RCC 7860 (cell line): ENCODE results near the gene RAB24.
"Not testable (repeated sequence)": the region's sequence is repeated elsewhere in the genome, so short reads cannot be mapped to it uniquely, and the experiment has no call there.

Experiments
- DNase-seq: peaks from one replicate; pipeline ENCODE4 v3.0.0-alpha.2; 2015; ENCODE audit warnings: low spot score
- FAIRE-seq: peaks from 2 replicates; lab custom pipeline; 2012; peaks lifted over from hg19 to GRCh38; lab: Jason Lieb, UNC

RAB24 gene

DNA sequence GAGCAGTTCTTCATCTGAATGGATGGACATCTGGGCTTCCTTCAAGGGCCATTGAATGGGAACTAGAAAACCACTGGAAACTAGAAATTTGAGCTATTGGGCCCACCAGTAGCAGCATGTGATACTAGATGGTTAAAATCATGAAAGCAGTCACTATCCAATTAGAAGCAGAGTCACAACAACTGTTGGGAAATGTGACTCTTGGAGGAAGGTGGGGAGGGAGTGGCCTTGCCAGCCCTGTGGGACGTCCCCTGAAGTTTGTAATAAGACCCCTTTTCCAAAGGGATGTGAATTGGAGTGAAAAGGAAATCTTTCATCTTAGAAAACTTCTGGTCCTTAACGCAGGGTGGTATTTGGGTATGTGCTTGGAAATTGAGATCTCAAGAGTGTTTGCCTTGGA, 5.6 kb downstream of the RAB24 start:
- FAIRE-seq, result no peak
- DNase-seq, result no peak

DNA sequence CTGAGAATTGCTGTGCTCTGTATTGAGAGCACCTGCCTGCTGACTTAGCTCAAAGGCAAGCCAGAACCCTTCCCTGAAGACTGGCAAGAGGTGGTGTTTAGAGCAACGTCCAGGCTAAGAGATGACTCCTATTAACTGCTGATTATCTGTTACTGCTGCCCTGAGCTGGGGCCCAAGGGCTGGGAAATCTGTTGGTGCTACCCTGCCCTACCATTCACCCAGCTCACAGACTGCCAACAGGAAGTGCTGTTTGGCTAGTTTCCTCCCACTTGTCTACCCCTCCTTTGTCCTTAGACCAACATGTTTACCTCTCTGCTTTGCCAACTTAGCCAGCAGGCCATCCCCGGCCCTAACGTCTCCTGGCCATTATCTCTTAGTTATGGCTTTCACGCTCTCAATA, 6.9 kb downstream of the RAB24 start:
- DNase-seq, result no peak
- FAIRE-seq, result no peak

DNA sequence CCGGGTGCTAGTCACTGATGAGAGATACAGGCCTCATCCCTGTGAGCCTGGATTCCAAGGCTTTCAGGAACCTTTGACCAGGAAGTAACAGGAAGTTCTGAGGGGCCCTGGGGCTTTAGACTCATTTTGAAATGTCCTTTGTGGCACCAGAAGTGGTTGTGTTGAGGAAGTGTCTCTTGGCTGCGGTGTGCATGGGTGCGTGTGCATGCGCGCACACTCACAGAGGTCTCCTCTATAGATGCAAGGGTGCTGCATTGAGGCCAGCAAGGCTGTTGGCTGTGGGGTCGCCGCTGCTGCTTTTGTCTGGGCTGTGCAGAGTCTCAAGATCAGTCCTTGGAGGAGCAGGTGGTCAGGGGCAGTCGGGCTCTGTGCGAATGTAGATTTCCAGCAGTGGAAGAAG, 7.6 kb downstream of the RAB24 start:
- DNase-seq (no peak), FAIRE-seq (no peak)

DNA sequence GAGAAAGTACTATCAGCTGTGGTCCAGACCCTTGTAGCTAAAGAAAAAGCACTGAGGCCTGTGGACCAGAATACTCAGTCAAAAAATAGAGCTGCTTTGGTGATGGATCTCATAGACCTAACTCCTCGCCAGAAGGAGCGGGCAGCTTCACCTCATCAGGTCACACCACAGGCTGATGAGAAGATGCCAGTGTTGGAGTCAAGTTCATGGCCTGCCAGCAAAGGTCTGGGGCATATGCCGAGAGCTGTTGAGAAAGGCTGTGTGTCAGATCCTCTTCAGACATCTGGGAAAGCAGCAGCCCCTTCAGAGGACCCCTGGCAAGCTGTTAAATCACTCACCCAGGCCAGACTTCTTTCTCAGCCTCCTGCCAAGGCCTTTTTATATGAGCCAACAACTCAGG, 8.9 kb downstream of the RAB24 start:
- FAIRE-seq (no peak), DNase-seq (no peak)

DNA sequence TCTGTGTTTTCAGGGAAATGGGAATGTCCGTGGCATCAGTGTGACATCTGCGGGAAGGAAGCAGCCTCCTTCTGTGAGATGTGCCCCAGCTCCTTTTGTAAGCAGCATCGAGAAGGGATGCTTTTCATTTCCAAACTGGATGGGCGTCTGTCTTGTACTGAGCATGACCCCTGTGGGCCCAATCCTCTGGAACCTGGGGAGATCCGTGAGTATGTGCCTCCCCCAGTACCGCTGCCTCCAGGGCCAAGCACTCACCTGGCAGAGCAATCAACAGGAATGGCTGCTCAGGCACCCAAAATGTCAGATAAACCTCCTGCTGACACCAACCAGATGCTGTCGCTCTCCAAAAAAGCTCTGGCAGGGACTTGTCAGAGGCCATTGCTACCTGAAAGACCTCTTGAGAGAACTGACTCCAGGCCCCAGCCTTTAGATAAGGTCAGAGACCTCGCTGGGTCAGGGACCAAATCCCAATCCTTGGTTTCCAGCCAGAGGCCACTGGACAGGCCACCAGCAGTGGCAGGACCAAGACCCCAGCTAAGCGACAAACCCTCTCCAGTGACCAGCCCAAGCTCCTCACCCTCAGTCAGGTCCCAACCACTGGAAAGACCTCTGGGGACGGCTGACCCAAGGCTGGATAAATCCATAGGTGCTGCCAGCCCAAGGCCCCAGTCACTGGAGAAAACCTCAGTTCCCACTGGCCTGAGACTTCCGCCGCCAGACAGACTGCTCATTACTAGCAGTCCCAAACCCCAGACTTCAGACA, 9.5 kb downstream of the RAB24 start:
- FAIRE-seq (no peak), DNase-seq (no peak)

DNA sequence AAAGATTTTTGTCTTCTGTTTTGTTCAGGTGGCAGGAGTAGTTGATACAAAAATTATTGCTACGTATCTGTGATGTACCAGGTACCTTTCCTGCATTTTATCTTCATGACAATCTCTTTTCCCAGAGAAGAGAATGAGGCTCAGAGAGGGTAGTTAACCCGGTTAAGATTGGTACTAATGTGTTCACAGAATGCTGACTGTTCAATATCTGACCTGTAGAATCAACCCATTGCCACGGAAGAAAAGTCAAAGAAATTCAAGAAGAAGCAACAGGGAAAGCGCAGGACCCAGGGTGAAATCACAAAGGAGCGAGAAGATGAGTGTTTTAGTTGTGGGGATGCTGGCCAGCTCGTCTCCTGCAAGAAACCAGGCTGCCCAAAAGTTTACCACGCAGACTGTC, 11.8 kb downstream of the RAB24 start:
- no peak for DNase-seq
- FAIRE-seq, result no peak

DNA sequence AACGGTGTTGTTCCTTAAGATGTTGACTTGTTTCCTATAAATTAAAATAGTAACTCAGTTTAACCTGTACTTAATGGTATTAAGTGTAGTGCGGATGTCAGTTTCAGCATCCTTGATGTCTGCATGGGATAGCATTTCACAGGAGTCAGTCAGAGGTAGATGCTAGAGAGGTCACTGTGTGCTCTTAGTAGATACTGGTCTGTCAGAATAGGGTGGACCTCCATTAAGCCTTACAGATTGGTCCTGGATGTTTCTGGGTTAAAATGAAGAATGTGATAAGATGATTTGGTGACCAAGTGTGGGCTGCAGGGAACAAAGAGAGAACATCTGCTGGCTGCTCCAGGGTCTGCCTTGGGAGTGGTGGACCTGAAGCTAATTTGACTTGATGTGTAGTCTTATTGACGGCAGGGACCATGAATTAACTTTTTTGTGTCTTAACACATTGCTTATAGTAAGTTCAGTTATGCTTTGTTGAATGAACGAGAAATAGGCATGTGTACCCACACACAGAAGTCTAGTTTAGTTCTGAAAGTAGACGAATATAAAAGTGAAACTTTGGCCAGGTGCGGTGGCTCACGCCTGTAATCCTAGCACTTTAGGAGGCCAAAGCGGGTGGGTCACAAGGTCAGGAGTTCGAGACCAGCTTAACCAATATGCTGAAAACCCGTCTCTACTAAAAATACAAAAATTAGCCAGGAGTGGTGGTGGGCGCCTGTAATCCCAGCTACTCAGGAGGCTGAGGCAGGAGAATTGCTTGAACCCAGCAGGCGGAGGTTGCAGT, 12.5 kb downstream of the RAB24 start:
- DNase-seq (no peak), FAIRE-seq (no peak)

DNA sequence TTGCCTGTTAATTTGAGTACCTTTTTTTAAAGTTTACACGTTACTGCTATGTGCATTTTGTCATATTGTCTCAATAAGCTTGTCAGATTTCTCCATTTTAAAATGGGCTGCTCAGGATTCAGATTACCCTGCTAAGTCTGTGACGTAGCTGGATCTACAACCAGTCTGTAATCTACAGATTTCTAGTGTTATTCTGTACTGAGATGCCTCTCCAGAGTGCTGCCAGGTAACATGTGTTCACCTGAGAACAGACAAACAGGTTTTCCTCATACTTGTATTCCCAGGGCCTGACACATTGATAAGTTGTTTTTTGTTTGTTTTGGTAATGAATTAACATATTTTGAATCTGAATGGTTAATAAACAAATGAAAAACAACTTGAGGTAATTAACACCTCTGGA, 15.3 kb downstream of the RAB24 start:
- FAIRE-seq (no peak), DNase-seq (no peak)

DNA sequence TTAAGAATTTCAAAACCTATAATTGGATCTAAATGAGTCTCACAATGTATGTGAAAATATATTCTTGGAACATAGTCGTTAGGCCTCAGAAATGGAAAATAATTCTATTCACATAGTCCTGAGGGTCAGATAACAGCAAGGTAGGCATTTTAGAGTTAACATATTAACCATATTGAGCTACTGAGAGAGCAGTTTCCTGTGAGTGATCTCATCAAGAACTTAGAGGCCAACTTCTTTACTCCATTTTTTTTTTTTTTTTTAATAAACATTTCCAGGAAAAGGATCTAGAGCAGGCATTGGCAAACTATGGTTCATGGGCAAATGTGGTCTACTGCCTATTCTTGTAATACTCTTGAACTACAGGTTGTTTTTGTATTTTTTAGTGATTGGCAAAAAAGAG, 26.6 kb downstream of the RAB24 start:
- DNase-seq (peak; percentile 15), FAIRE-seq (no peak)

DNA sequence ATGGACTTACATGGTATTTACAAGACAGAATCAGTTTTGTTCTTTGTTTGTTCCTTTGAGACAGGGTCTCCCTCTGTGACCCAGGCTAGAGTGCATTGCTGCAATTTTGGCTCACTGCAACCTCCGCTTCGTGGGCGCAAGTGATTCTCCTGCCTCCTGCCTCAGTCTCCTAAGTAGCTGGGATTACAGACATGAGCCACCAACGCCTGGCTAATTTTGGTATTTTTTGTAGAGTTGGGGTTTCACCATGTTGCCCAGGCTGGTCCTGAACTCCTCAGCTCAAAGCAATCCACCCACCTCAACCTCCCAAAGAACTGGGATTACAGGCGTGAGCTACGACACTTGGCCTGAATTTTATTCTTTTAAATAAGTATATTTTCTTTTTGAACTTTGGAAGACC, 27.6 kb downstream of the RAB24 start:
- FAIRE-seq (no peak), DNase-seq (no peak)

DNA sequence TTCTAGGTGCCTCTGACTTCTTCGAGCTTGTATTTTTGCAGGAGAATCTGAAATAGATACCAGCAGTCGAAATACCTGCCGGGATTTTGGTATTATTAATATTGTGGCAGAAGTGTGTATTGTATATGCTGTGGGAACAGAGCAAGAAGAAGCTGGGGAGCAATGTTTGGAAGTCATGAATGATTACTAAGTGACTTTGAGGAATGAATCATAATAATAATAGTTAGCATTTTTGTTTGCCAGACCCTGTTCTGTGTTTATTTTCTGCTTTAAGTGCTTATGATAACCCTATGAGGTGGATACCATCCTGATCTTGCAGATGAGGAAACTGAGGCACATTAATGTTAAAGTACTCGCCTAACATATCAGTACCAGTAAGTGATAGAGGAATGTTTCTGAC, 32.4 kb downstream of the RAB24 start:
- FAIRE-seq (no peak), DNase-seq (no peak)

DNA sequence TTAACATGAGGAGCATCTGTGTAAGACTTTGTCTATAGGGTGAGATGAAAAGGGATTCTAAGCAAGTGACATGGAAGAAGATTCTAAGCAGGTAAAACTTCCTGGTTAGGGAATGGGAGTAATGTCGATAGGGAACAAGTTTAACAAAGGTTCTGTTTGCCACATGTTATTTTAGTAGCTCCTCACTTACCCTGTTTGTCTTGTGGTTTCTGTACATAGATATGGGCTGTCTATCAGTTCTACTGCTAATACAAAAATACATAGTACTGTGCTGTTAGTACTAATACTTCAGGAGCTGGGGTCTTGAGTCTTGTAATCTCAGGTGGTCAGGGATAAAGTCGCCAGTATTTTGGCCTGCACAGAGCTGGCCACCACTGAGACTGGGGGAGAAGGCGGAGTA, 32.9 kb downstream of the RAB24 start:
- no peak for DNase-seq
- FAIRE-seq, result no peak

DNA sequence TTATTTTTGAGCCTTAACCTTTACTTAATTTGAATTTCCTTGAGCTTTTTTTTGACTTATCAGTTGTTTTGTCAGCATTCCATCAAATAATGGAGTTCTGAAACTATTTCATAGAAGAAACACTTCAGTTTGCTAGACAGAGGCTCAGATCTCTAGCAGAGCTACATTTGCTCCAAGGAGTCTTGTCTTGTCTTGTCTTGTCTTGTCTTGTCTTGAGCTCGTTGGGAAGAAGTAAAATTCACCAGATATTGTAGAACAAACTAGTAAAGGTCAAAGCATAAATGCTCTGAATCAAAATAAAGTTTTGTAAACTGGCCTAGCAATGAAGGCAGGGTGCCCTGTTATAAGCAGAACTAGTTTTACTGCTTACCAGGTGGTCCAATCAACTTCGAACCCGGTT, 33.5 kb downstream of the RAB24 start:
- FAIRE-seq (no peak), DNase-seq (no peak)

DNA sequence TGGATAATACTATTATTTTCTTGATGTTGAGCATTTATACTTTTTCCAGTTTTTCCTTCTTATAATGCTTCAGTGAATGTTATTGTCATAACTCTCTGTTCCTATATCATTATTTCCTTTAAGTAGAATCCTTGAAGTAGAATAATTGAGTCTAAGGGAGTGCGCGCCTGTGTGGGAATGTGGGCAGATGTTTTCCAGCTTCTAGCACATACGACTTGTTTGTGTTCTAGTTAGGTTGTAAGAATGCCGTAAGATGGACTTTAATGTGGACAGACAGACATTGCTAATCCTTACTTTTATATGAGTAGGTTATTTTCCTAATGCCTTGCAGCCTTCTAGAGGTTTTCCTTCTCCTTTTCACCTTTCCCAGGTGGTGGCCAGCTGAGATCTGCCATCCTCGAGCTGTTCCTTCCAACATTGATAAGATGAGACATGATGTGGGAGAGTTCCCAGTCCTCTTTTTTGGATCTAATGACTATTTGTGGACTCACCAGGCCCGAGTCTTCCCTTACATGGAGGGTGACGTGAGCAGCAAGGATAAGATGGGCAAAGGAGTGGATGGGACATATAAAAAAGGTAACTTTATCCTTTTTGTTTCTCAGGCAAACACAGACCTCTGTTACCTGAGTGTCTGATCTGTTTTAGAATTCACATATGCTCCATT, 34.2 kb downstream of the RAB24 start:
- FAIRE-seq, result no peak

DNA sequence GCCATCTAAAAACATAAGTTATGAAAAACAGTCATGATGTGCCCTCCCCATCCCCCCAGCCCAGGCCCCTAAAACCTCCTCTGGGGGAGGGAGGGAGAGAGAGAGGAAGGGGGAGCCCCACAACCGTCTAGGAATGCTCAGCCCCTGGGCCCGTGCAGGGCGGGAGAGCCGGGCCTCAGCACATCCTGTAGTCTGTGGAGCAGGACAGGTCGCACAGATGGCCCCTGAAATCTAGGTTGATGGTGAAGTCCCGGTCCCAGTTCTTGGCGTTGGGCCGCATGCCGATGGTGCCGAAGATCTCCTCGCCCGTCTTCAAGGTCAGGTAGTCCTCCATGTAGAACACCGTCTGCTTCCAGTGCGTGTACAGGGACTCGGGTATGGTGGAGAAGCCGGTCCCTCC, 38.1 kb downstream of the RAB24 start:
- no peak for DNase-seq

More for the DNA sequence above, 34.2 kb downstream of the RAB24 start:
- no peak for DNase-seq

DNA sequence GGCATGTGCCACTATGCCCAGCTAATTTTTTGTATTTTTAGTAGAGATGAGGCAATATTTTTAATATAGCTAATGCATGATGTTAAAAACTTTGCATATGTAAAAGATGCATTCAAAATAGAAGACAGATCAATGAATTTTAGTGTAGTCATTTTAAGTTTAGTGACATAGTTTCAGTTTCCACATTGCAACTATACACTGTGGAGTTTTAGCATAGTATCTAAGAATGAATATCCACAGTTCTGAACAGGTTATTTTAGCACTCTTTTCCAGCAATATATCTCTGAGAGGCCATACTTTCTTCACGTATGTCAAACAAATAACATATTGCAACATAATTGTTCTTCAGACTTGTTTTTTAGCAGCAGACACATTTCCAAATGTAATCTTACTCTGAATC, 39.3 kb downstream of the RAB24 start:
- FAIRE-seq (no peak), DNase-seq (no peak)

More for the DNA sequence above, 38.1 kb downstream of the RAB24 start:
- no peak for FAIRE-seq

DNA sequence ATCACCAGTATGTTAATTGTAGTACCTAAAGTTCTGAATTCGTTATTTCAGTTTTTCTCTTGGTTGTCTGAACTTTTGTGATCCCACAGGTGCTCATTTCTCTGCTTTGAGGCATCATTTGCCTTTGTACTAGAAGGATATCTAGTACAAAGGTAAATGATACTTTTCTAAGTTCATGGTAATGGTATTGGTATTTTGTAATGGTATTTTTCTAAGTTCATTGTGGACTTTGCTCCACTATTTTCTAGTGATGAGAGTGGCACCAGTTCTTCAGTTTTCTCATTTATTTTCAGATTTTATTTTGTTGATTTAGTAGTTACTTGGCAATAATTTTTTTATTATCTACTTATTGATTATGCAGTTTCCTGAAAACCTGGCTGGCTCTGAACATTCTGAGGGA, 42.0 kb downstream of the RAB24 start:
- FAIRE-seq (no peak), DNase-seq (no peak)

DNA sequence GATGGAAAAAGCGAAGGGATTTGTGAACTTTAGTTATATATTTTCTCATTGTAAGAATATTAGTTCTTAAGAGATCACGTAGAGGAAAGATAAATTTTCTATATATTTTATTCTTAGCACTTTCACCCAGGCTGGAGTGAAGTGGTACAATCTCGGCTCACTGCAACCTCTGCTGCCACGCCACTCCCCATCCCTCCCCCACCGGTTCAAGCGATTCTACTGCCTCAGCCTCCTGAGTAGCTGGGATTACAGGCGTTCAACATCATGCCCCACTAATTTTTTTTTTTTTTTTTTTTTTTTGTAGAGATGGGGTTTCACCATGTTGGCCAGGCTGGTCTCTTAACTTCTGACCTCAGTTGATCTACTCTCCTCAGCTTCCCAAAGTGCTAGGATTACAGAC, 42.6 kb downstream of the RAB24 start:
- DNase-seq, result no peak
- no peak for FAIRE-seq

DNA sequence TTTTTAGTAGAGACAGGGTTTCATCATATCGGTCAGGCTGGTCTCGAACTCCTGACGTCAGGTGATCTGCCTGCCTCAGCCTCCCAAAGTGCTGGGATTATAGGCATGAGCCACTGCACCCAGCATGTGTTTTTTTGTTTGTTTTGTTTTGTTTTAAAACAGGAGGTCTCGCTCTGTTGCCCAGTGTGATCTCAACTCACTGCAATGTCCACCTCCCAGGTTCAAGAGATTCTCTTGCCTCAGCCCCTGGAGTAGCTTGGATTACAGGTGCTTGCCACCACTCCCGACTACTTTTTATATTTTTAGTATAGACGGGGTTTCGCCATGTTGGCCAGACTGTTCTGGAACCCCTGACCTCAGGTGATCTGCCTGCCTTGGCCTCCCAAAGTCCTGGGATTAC, 44.8 kb downstream of the RAB24 start:
- DNase-seq, FAIRE-seq: not testable (repeated sequence)

DNA sequence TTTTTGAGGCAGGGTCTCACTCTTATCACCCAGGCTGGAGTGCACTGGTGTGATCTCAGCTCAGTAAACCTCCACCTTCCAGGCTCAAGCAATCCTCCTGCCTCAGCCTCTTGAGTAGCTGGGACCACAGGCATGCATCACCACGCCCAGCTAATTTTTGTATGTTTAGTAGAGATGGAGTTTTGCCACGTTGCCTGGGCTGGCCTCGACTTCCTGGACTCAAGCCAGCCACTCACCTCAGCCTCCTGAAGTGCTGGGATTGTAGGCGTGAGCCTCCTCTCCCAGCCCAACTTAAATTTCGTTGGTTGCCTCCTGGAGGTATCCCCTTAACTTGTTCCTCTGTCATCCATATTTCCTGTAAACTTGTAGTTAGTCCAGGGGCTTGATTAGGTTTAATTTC, 47.2 kb downstream of the RAB24 start:
- DNase-seq, result no peak
- FAIRE-seq, result no peak

DNA sequence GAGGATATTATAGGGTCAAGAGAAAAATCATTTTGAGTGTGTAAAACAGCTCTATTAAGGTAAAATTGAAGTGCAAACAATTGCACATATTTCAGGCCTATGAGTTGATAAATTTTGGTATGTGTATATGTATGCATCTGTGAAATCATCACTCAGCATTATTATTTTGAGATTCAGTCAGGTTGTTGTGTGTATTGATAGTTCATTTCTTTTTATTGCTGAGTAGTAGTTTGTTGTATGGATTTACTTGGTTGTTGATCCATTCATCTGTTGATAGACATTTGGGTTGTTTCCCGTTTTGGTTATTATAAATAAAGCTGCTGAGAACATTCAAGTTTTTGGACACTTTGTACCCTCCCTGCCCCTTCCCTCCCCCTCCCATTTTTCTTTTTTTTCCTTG, 50.3 kb downstream of the RAB24 start:
- DNase-seq, result no peak
- no peak for FAIRE-seq
